PC-3 (cell line): Measurements from ENCODE around the gene DDO. TPM values are rescaled to one million over a fixed set of nuclear protein-coding genes. Genes with fewer than 3 reads are reported as not detected.

Source experiments
- ATAC-seq: fragments of 200-7000 bp; cut with Tn5 transposase; 2 replicates; pipeline ENCODE4 v1.9.1; 2020; ENCODE audit warnings: mild to moderate bottlenecking, moderate library complexity
- BruUV-seq: library from RNA; stranded (reverse); fragments of 400-500 nt; replicated peaks from 2 replicates; lab custom pipeline; 2021; lab: Mats Ljungman, UMichigan
- CTCF ChIA-PET: fragments of 300-600 bp; sonication (Branson Sonifier 250); formaldehyde crosslinking; loops from one replicate; lab custom pipeline; 2022; ENCODE audit warnings: antibody characterized with exemption; lab: Charles Lee
- POLR2A ChIA-PET: fragments of 300-600 bp; sonication (Branson Sonifier 250); formaldehyde crosslinking; loops from one replicate; lab custom pipeline; 2022; ENCODE audit warnings: antibody characterized with exemption; ENCODE audit not compliant: unreplicated experiment; lab: Charles Lee
- DNase-seq: peaks from one replicate; pipeline ENCODE4 v3.0.0-alpha.2; 2015
- H2AFZ ChIP-seq: fragments of 300-600 bp; sonication (generic); 2 replicates; pipeline ENCODE4 v1.6.0; 2016; ENCODE audit warnings: antibody characterized with exemption, low read length
- H3F3A ChIP-seq: fragments of 300-600 bp; sonication (generic); one replicate; pipeline ENCODE4 v1.6.0; 2017; ENCODE audit warnings: antibody characterized with exemption, low read length, control low read depth, mild to moderate bottlenecking; ENCODE audit not compliant: unreplicated experiment
- H3K27ac ChIP-seq: fragments of 300-600 bp; sonication (generic); 2 replicates; pipeline ENCODE4 v1.5.1; 2016; ENCODE audit warnings: mild to moderate bottlenecking, low read length
- H3K27me3 ChIP-seq: fragments of 300-600 bp; sonication (generic); 2 replicates; pipeline ENCODE4 v1.6.1; 2016; ENCODE audit warnings: low read length, mixed read lengths
- H3K36me3 ChIP-seq: fragments of 300-600 bp; sonication (generic); 2 replicates; pipeline ENCODE4 v1.6.1; 2016; ENCODE audit warnings: low read depth, mixed run types, low read length, mixed read lengths
- H3K4me1 ChIP-seq: fragments of 300-600 bp; sonication (generic); 2 replicates; pipeline ENCODE4 v1.5.1; 2016; ENCODE audit warnings: low read length; ENCODE audit not compliant: insufficient read depth
- H3K4me2 ChIP-seq: fragments of 300-600 bp; sonication (generic); 2 replicates; pipeline ENCODE4 v1.6.0; 2016; ENCODE audit warnings: low read length
- H3K4me3 ChIP-seq: fragments of 300-600 bp; sonication (generic); 2 replicates; pipeline ENCODE4 v1.5.1; 2016; ENCODE audit warnings: mild to moderate bottlenecking, low read length, mixed read lengths
- H3K79me2 ChIP-seq: fragments of 300-600 bp; sonication (generic); 2 replicates; pipeline ENCODE4 v1.6.1; 2017; ENCODE audit warnings: low read length, mixed read lengths
- H3K9ac ChIP-seq: fragments of 300-600 bp; sonication (generic); 2 replicates; pipeline ENCODE4 v1.6.0; 2016; ENCODE audit warnings: mild to moderate bottlenecking, low read length
- H3K9me2 ChIP-seq: fragments of 300-600 bp; sonication (generic); replicated peaks from 2 replicates; pipeline ENCODE4 v1.6.1; 2016; ENCODE audit warnings: mixed run types, low read length, mixed read lengths
- H3K9me3 ChIP-seq: fragments of 300-600 bp; sonication (generic); 2 replicates; pipeline ENCODE4 v1.6.1; 2016; ENCODE audit warnings: low read length, mixed read lengths
- H4K20me1 ChIP-seq: fragments of 300-600 bp; sonication (generic); 2 replicates; pipeline ENCODE4 v1.6.1; 2016; ENCODE audit warnings: low read length, mixed read lengths
- CTCF ChIP-seq: fragments of 300-600 bp; sonication (generic); conservative IDR thresholded peaks from 2 replicates; pipeline ENCODE4 v1.5.1; 2017; ENCODE audit warnings: antibody characterized with exemption, low read depth, mild to moderate bottlenecking, low read length
- EZH2 ChIP-seq: fragments of 300-600 bp; sonication (generic); IDR thresholded peaks from one replicate; pipeline ENCODE4 v1.6.1; 2017; ENCODE audit warnings: antibody characterized with exemption, mild to moderate bottlenecking, low read length; ENCODE audit not compliant: unreplicated experiment
- EZH2phosphoT487 ChIP-seq: fragments of 300-600 bp; sonication (generic); IDR thresholded peaks from 2 replicates; pipeline ENCODE4 v1.6.1; 2018; ENCODE audit warnings: mild to moderate bottlenecking, antibody characterized with exemption, low read length, borderline replicate concordance
- intact Hi-C: fragments of 100-400 bp; cut with micrococcal nuclease; formaldehyde crosslinking; loops from 2 replicates; pipeline ENCODE4 v1.9.0; 2023
- total RNA-seq: library from RNA; depleted of rRNA; stranded (reverse); fragments of >200 nt; gene quantifications from 2 replicates; pipeline ENCODE4 v1.2.3, GENCODE V29; 2014

Gene DDO
- total RNA-seq, 1 experiment from 2014 or later = not detected

DNA sequence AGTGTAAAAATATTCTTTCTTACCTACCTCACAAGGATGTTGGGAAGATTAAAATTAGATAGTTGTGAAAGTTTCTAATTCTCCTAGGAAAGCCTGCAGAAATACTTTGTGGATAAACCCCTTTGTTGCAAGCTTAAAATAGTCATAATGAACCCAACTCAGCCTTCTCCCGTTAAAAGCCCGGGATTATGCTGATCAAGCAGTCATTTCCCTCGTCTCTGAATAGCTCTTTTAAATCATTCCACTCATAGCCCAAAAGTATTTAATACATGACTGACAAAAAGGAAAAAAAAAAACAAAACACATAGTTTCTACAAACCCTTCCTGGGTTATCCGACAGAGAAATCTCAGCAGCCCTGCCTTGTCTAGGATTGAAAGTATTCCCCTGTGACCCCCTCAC lies 46.3 kb downstream of the DDO start:
- H3K27ac ChIP-seq = no peak overlapping the region
- H3K9me3 ChIP-seq = no peaks in the 10 kb centered on the region
- H3K9me2 ChIP-seq = no peaks in the 10 kb centered on the region
- H3K4me1 ChIP-seq = no peaks in the 10 kb centered on the region
- no peak overlapping the region for H3K4me2 ChIP-seq
- H3K4me3 ChIP-seq = no peak overlapping the region
- ChIA-PET CTCF (no interaction called here), POLR2A (no interaction called here)
- BruUV-seq = no TSS peak
- TF ChIP-seq EZH2phosphoT487 (no peak), EZH2 (no peak)
- no peaks in the 10 kb centered on the region for H3F3A ChIP-seq
- intact Hi-C loops = no loop called here
- H4K20me1 ChIP-seq = no peaks in the 10 kb centered on the region
- ATAC-seq (no peak), DNase-seq (no peak)
- H3K27me3 ChIP-seq = peaks cover 83% of the 10 kb centered on the region
- H3K9ac ChIP-seq = no peak overlapping the region
- no peak overlapping the region for H2AFZ ChIP-seq
- H3K79me2 ChIP-seq = no peaks in the 10 kb centered on the region
- no peaks in the 10 kb centered on the region for H3K36me3 ChIP-seq

DNA sequence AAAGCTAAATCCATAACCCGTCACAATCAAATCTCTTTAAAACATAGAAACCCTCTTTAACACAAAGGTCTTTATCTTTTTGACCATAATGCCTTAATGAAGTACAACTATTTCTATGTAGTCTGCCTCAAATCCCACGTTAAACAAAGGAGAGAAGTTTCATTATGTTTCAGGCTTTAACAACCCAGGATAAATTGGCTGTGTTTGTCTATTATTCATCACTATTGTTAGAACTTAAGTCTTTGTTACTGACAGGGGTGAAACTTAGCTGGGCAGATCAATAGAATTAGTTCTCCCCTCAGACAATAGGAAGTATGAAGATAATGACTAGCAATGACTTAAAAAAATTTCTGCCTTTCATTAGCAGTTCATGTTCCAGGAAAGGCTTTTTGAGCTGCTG lies 47.1 kb downstream of the DDO start:
- Histone ChIP-seq H3K27me3 (peaks cover 81% of the 10 kb centered on the region), H3K27ac (no peak overlapping the region), H3K9ac (no peak overlapping the region), H3K9me2 (no peaks in the 10 kb centered on the region), H4K20me1 (no peaks in the 10 kb centered on the region), H3K4me3 (no peak overlapping the region), H3K36me3 (no peaks in the 10 kb centered on the region), H3F3A (no peaks in the 10 kb centered on the region), H3K79me2 (no peaks in the 10 kb centered on the region), H2AFZ (no peak overlapping the region), H3K9me3 (no peaks in the 10 kb centered on the region), H3K4me2 (no peak overlapping the region), H3K4me1 (no peaks in the 10 kb centered on the region)
- DNase-seq (no peak), ATAC-seq (no peak)
- ChIA-PET CTCF (no interaction called here), POLR2A (no interaction called here)
- intact Hi-C loops = no loop called here
- TF ChIP-seq EZH2 (no peak), CTCF (no peak), EZH2phosphoT487 (no peak)
- no TSS peak for BruUV-seq

DNA sequence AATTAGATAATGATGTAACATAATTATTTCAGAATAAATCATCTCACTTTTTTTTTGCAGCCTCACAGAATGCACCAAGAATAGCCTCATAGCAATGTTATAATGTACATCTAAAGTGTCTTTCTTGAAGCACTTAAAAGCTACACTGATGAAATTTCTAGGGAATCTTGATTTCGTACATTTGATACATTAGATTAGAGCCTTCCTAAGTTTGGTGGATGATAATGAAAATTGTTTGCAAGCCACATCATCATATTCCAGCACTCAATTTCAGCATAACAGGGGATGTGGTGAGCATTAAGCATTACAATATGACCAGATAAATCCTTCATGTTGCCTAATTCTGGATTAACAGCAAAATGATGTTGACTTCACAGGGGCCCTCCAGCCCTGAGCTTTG lies 47.5 kb downstream of the DDO start:
- H3K36me3 ChIP-seq = no peaks in the 10 kb centered on the region
- ATAC-seq (no peak), DNase-seq (no peak)
- no peak overlapping the region for H2AFZ ChIP-seq
- H3K9me2 ChIP-seq = no peaks in the 10 kb centered on the region
- H3K27ac ChIP-seq = no peak overlapping the region
- H3K9me3 ChIP-seq = no peaks in the 10 kb centered on the region
- no peaks in the 10 kb centered on the region for H4K20me1 ChIP-seq
- ChIA-PET POLR2A (no interaction called here), CTCF (no interaction called here)
- H3K4me1 ChIP-seq = no peaks in the 10 kb centered on the region
- no peak overlapping the region for H3K4me2 ChIP-seq
- TF ChIP-seq EZH2phosphoT487 = no peak
- TF ChIP-seq EZH2 = no peak
- TF ChIP-seq CTCF = no peak
- H3K4me3 ChIP-seq = no peak overlapping the region
- no peak overlapping the region for H3K9ac ChIP-seq
- H3F3A ChIP-seq = no peaks in the 10 kb centered on the region
- H3K27me3 ChIP-seq = peaks cover 85% of the 10 kb centered on the region
- BruUV-seq = no TSS peak
- intact Hi-C loops = no loop called here
- no peaks in the 10 kb centered on the region for H3K79me2 ChIP-seq
